ENCODE data around the gene ERC1.

ERC1 gene

DNA sequence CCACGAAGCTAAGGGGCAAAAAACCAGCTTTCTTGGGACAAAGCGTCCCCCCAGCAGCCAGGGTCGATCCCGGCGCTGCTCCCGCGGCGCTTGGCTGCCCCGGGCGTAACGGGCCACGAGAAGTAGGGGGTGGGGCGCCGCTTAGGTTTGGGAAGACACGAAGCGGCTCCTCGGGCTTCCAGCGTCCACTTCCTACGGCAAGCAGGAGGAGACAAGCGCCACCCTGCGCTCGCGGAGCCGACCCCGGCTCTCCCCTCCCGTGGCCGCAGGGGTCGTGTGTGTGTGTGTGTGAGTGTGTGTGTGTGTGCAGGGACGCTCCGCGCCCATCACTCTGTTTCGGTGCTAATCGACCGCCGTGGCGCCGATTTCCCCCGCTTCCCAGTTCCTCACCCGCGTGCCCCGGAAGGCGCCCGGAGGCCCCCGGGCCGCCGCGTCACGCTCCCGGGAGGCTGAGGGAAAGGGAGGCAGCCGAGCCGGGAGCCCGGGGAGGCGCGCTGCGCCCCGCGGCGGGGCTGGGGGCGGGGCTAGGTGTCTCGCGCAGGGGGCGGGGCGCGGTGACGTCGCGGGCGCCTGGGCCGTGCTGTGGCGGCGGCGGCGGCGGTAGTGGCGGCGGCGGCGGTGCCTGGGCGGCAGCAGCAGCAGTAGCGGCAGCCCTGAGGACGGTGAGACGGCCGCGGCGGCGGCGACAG lies at the start of gene ERC1:
TSS of gene ERC1 (plus strand) at position 563 of the 689 bp plus-strand sequence. CDS start 36,681 bp downstream, outside the sequence.
- peak; percentile 14 for DNase-seq

- no peak for DNase-seq
These were observed 48.0 kb upstream of the ERC1 start for GRCh38 chr12:943051-943450.

- DNase-seq = no peak
These were observed 46.8 kb upstream of the ERC1 start for GRCh38 chr12:944211-944610.

DNA sequence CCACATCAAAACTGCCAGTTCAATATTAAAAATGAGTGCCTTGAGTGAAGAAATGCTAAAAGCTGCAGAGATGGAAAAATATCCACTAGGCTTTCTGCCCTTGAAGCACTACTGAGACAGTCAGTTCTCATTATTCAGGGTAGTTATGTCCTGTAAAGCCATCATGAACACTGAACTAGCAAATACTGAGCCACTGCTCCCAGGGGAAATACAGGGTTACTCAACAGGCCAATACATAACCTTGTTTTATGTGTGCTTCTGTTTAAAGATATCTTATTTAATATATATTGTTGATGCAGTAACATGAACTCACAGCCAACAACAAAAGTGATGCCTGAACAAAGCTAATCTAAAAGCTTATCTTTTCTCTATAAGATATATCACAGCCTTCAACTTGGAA lies 44.8 kb upstream of the ERC1 start:
- no peak for DNase-seq

DNA sequence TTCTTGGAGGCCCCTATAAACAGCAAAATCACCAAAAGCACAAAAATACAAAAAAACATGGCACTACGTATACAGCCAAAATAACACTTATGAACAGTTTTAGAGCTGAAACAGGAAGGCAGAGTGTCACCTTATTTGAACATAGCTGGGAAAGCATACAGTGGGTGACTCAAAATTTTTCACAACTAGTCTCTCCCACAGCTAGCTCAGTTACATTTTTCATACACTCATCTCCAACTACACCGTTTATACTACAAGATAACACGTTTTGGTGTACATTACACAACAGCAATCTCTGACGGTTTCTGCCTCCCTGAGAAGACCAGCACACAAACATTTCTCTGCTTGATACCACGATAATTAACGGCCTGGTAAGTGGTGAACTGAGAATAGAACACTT lies 44.4 kb upstream of the ERC1 start:
- DNase-seq = no peak

DNA sequence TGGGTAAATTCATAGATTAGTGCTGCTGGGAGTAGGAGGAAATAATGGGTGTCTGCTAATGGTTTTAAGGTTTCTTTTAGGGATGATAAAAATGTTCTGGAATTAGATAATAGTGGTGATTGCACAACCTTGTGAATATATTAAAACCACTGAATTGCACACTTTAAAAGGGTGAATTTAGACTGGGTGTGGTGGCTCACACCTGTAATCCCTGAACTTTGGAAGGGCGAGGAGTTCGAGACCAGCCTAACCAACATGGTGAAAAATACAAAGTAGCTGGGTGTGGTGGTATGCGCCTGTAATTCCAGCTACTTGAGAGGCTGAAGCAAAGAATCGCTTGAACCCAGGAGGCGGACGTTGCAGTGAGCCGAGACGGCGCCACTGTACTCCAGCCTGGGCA lies 42.8 kb upstream of the ERC1 start:
- DNase-seq = no peak

DNA sequence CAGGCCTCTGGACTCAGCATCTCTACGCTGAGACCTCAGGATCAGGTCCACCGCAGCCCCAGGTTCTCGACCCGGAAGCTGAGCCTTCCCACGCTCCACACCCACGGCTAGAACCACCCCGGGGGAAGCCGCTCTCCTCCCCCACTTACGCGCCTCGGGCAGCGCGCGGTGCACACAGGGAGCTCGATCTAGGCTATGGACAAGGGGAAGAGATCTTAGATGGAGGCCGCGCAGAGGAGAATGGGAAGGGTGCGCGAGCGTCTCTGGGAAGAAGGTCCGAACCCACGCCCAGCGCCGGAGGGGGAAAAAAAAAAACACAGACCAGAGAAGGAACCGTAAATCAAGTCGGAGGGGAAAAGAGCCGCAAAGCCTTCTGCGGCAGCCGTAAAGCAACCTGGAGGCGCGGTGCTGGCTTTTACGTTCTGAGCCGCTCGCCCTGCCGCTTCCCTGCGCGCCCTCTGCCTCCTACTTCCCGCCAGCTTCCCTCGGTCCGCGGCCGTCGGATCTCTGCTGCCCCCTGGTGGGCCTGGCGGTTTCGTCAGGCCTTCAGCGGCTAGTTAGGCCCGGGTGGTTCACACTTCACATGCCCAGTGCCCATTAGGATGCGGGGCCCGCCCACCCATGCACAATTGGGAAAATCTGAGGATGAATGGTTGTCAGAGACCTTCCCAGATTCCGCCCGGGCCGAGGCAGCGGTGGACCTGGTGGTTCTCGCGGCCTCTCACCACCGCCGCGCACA lies 41.4 kb upstream of the ERC1 start, which contains the start of gene RAD52:
TSS of gene RAD52 (minus strand) at position 242 of the 739 bp plus-strand sequence. CDS start 16,636 bp downstream, outside the sequence.
- peak; percentile 81 for DNase-seq

- no peak for DNase-seq
These were observed 39.8 kb upstream of the ERC1 start for GRCh38 chr12:951176-951575.

GRCh38 chr12:953776-954175 lies 37.2 kb upstream of the ERC1 start:
- no peak for DNase-seq

- no peak for DNase-seq
These were observed 36.3 kb upstream of the ERC1 start for GRCh38 chr12:954741-955140.

- no peak for DNase-seq
These were observed 35.1 kb upstream of the ERC1 start for GRCh38 chr12:955939-956338.

- DNase-seq = no peak
These were observed 32.4 kb upstream of the ERC1 start for GRCh38 chr12:958588-959123.

- no peak for DNase-seq
These were observed 24.3 kb upstream of the ERC1 start for GRCh38 chr12:966724-967123.

DNA sequence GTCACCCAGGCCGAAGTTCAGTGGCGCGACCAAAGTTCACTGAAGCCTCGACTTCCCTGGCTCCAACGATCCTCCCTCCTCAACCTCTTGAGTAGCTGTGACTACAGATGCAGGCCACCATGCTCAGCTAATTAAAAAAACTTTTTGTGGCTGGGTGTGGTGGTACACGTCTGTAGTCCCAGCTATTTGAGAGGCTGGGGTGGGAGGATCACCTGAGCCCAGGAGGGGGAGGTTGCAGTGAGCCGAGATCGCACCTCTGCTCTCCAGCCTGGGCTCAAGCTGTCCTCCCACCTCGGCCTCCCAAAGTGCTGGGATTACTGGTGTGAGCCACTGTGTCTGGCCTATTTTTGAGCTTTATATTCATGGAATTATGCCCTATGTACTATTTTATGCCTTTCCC lies 23.4 kb upstream of the ERC1 start:
- DNase-seq = no peak

- no peak for DNase-seq
These were observed 22.5 kb upstream of the ERC1 start for GRCh38 chr12:968545-968944.

DNA sequence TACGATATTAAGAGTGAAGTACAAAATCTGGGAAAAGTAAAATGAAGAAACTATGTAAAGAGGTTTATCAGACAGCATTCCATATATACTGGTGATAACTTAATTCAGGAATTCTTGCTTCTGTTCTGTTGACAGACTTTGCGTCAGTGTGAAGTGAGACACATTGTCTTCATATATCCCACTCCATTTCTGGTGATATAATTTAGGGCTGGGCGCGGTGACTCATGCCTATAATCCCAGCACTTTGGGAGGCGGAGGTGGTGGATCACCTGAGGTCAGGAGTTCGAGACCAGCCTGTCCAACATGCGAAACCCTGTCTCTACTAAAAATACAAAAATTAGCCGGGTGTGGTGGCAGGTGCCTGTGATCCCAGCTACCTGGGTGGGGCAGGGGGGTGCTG lies 21.2 kb upstream of the ERC1 start:
- no peak for DNase-seq

DNA sequence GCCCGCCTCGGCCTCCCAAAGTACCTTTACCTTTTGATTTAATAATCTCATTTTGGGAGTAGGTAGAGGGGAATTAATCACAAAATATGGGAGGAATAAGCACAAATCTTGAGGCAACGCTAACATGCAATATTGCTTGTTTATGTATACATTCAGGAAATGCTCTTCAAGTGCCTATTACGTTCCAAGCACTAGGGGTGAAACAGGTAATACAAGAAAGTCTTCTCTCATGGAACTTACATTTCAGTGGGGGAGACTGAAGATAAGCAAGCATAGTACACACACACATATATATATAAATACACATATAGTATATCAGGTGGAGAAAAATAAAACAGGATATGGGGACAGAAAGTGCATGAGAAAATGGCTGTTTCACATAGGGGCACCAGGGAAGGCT lies 19.0 kb upstream of the ERC1 start:
- no peak for DNase-seq

- DNase-seq = no peak
These were observed 16.7 kb upstream of the ERC1 start for GRCh38 chr12:974271-974862.

DNA sequence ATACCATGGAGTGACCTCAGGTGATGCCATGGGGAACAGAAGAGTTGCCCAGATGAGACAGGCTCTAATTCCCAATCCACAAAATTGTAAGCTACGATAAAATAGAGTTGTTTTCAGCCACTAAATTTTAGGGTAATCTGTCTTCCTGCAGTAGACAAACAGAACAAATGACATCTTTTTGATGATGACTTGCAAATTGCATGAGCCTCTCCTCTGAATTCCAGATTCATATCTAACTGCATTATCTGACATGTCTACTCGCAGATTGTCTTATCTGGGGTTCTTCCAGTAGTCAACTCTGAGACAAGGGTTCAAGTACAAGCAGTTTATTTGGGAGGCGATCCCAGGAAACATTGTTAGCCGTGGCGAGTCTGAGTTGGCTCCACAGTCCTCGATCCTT lies 14.4 kb upstream of the ERC1 start:
- DNase-seq = no peak

GRCh38 chr12:977156-977555 lies 13.9 kb upstream of the ERC1 start:
- DNase-seq = no peak

DNA sequence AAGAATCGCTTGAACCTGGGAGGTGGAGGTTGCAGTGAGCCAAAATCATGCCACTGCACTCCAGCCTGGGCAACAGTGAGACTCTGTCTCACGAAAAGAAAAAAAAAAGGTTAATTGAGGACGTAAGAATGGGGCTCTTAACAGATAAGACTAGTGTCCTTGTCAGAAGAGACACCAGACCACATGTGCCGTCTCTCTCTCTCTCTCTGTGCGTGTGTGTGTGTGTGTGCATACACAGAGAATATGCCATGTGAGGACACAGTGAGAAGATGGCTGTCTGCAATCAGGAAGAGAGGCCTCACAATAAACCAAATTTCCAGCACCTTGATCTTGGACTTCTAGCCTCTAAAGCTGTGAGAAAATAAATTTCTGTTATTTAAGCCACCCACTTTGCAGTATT lies 11.7 kb upstream of the ERC1 start:
- DNase-seq = no peak

DNA sequence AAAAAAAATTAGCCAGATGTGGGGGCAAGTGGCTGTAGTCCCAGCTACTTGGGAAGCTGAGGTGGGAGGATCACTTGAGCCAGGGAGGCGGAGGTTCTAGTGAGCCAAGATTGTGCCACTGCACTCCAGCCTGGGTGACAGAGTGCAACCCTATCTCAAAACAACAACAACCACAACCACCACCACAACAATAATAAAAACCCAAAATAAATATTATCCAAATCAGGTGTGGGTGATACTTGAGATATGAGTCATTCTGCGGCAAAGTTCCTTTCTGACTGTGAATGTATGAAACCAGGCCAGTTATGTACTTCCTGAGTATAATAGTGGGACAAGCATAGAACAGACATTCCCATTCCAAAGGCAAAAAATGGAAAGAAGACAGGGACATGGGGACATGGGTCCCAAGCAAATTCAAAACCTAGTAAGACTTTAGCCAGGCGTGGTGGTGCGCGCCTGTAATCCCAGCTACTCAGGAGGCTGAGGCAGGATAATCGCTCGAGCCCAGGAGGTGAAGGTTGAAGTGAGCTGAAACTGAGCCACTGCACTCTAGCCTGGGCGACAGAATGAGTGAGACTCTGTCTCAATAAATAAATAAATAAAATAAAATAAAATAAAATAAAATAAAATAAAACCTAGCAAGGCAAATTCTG lies 9.7 kb upstream of the ERC1 start:
- no peak for DNase-seq

DNA sequence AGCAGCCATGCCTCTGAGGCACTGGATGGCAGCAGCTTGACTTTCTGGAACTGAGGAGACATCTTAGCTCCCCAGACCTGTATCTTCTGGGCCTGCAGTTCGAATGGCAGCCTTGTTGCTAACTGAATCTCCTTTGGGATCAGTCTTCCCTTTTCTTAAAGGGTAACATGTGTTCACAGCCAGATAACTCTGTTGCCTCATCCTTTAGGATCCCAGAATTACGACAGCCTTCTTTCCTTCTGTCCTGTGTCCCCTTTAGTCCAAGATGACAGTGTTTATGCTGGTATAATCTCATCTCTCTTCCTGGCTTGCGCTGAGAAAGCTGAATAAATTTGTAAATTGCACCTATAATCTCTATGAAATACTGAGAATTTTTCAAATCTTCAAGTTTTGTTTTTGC lies 9.1 kb upstream of the ERC1 start:
- DNase-seq = no peak
